ENCODE results near the gene CHST3.
A peak's percentile ranks its signal among the peaks of the same experiment; 100 is the strongest.

DNA sequence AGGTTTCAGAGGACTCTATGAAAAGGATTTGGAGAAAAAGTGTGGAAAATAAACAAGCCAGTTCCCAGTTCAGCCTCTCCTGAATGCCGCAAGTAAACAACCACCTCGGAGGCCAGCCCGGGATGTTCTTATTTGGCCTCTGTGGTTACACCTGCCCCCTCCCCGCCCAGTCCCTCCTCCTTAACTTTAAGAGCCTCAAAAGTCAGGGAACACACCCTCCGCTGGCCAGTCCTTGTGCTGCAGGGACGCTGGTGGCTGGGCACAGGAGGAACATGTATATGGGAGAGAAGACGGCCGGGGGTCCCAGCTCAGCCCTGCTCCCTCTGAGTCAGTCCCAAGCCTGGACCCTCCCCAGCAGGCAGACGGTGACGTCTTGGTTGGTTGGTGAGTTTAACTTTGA lies 6.1 kb downstream of the CHST3 start:
- TF ChIP-seq SMAD2 (IDR thresholded peaks at IDR 0.05; ENCODE audit: low read depth, low read length): no peak
- TF ChIP-seq EP300 (IDR thresholded peaks at IDR 0.05; ENCODE audit: low read length): no peak
- no peak for TF ChIP-seq ZBTB26 (CRISPR knock-in tag; IDR thresholded peaks at IDR 0.05)
- TF ChIP-seq, protein P1, sequence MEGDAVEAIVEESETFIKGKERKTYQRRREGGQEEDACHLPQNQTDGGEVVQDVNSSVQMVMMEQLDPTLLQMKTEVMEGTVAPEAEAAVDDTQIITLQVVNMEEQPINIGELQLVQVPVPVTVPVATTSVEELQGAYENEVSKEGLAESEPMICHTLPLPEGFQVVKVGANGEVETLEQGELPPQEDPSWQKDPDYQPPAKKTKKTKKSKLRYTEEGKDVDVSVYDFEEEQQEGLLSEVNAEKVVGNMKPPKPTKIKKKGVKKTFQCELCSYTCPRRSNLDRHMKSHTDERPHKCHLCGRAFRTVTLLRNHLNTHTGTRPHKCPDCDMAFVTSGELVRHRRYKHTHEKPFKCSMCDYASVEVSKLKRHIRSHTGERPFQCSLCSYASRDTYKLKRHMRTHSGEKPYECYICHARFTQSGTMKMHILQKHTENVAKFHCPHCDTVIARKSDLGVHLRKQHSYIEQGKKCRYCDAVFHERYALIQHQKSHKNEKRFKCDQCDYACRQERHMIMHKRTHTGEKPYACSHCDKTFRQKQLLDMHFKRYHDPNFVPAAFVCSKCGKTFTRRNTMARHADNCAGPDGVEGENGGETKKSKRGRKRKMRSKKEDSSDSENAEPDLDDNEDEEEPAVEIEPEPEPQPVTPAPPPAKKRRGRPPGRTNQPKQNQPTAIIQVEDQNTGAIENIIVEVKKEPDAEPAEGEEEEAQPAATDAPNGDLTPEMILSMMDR (IDR thresholded peaks at IDR 0.05 in 2 of 3, conservative IDR thresholded peaks at IDR 0.05 in 1 of 3; ENCODE audit: insufficient read depth in 2 of 3, low read depth in 1 of 3, low read length in 3 of 3): peak; percentile 57 to 66 (median 60)
- no peak for TF ChIP-seq SPI1 (IDR thresholded peaks at IDR 0.05; ENCODE audit: borderline replicate concordance, low read depth, low read length)
- no peak for TF ChIP-seq SMARCC2 (IDR thresholded peaks at IDR 0.05; ENCODE audit: low read depth)
- no peak for TF ChIP-seq BRD4 (IDR thresholded peaks at IDR 0.05)
- TF ChIP-seq TRIM24 (IDR thresholded peaks at IDR 0.05): no peak

Data from K562 (cell line).